ENCODE data around the gene CACNA2D3. TPM values are rescaled to one million over a fixed set of nuclear protein-coding genes. Genes with fewer than 3 reads are reported as not detected.

CACNA2D3 gene
- total RNA-seq, 1 donor from 2014 or later = 35.5 TPM

DNA sequence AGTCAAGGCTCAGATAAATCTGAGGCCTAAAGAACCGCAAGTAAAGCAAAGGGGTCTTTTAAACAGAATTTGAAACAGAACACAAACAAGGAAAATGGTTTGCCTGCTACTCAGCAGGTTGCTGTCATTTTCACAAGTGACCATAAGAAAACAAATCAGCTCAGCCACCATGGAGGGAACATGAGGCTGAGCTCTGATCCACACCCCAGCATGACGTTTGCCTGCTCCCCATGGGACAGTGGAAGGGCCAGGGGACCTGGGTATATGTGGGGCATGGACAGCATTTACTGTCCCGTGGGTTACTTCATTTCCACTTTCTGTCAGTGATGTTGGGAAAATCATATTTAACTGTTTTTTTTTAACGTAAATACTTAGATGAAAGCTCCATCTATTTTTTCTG lies 434.3 kb downstream of the CACNA2D3 start:
- intact Hi-C loops (cut with DNase I) = no loop called here
- DNase-seq (no peak), ATAC-seq (ENCODE audit: poor library complexity) (no peak)

GRCh38 chr3:54557538-54558428 lies 435.4 kb downstream of the CACNA2D3 start:
- DNase-seq (no peak), ATAC-seq (ENCODE audit: poor library complexity) (no peak)
- intact Hi-C loops (cut with DNase I) = no loop called here

- DNase-seq (no peak), ATAC-seq (ENCODE audit: poor library complexity) (no peak)
- intact Hi-C loops (cut with DNase I) = no loop called here
Observed at GRCh38 chr3:54563501-54564200, 441.3 kb downstream of the CACNA2D3 start.

GRCh38 chr3:54564374-54564925 lies 442.1 kb downstream of the CACNA2D3 start:
- DNase-seq (no peak), ATAC-seq (ENCODE audit: poor library complexity) (no peak)
- intact Hi-C loops (cut with DNase I) = no loop called here

DNA sequence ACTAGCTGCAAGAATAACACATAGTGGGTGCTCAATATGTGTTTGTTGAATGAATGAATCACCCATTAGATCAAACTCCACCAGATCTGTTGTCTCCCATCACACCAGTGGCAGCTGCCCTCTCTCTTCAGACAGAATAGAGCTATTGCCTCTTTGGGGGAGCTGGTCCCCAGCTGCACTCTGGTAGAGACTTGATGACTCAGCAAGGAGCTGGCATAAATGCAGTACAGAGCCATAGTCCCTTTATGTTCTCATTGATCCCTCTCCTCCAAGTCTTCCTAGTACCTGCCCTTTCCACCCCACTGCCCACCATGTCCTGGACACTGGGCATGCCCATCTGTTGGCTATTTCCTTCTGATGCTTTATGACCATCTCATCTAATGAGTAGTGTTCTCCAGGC lies 443.6 kb downstream of the CACNA2D3 start:
- no peak for ATAC-seq (ENCODE audit: poor library complexity)
- DNase-seq = no peak
- intact Hi-C loops (cut with DNase I) = no loop called here

- DNase-seq = no peak
- peak; percentile 53 for ATAC-seq (ENCODE audit: poor library complexity)
- intact Hi-C loops (cut with DNase I) = no loop called here
Observed at GRCh38 chr3:54567949-54568348, 445.6 kb downstream of the CACNA2D3 start.

DNA sequence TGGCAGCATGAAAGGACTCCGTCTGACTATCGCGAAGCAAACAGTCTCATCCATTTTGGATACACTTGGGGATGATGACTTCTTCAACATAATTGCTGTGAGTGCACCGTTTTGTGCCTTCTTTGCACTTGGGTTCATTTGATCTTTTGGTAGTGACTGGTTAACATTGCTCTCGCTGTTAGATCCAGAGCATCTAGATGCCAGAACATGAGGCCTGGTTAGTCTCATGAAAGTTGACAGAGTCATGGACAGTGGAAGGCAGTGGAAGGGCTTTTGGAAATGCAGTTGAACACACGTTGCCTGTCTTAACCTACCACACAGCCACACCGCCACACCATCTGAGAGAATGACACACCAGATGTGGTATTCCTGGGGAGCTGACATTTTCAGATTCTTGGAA lies 447.7 kb downstream of the CACNA2D3 start:
- ATAC-seq (ENCODE audit: poor library complexity) = no peak

DNA sequence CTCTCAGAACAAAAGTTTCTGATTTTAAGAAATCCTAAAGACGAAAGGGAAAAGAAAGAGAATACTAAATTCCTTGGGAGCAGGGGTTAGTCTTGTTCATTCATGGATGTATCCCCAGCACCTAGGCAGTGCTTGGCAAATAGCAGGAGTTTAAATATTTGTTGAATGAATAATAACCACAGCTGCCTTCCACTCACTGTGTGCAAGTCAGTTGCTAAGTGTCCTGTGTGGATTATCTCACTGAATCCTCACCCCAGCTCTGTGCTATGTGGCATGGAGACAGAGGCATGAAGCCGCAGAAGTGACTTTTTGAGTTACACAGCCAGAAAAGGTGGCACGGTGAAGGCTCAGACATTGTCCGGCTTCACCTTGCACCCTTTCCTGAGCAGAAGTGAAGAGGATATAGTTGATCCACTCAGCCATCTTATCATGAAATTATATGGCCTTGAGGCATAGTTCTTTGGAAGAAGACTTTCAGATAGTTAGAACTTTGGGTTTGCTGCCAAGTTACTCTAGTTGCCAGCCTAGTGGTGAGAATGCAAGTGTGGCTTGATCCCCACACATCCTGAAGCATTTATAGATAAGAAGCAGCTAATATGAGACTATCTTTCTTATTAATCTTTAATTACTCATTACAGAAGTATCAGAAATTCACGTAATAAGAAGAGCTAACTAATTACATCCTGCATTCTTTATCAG lies 450.0 kb downstream of the CACNA2D3 start:
- DNase-seq = no peak
- no peak for ATAC-seq (ENCODE audit: poor library complexity)
- intact Hi-C loops (cut with DNase I) = no loop called here

More for the DNA sequence above, 447.7 kb downstream of the CACNA2D3 start:
- DNase-seq = no peak
- intact Hi-C loops (cut with DNase I) = no loop called here

DNA sequence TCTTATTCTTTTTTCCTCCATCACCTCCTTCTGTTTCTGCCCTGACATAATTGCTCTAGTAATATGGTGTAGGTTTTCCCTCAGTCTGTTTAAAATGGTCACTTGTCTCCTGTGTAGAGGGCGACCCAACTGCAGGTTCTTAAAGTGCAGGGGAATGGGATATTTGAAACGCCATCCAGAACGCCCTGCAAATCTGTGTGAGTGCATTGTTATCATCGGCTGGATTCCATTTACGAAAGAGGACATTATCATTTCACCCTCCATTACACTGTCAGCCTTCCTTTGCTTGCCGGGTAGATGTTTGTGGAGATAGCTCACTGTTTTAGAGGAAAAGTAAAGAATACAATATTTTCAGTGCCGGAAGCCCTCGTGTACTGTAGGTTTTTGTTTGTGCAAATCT lies 451.5 kb downstream of the CACNA2D3 start:
- intact Hi-C loops (cut with DNase I) = no loop called here
- DNase-seq (no peak), ATAC-seq (ENCODE audit: poor library complexity) (no peak)

- ATAC-seq (ENCODE audit: poor library complexity) (no peak), DNase-seq (no peak)
- intact Hi-C loops (cut with DNase I) = no loop called here
Observed at GRCh38 chr3:54574906-54575617, 452.7 kb downstream of the CACNA2D3 start.

DNA sequence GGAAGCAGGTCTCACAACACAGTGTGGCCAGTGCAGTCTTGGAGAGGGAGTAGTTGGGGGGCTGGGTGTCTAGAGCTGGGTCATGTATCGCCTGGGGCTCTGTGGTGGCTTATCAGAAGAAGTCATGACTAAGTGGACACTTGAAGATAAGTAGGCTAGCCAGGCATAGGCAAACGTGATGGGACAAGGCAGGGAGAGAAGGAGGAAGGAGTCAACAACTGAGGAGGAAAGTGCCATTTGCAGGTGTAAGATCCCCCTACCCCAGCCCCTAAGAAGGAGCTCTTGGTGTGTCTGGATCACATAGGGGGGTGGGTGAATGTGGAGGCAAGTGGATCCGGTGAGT lies 453.2 kb downstream of the CACNA2D3 start:
- intact Hi-C loops (cut with DNase I) = no loop called here
- no peak for DNase-seq
- ATAC-seq (ENCODE audit: poor library complexity) = no peak

DNA sequence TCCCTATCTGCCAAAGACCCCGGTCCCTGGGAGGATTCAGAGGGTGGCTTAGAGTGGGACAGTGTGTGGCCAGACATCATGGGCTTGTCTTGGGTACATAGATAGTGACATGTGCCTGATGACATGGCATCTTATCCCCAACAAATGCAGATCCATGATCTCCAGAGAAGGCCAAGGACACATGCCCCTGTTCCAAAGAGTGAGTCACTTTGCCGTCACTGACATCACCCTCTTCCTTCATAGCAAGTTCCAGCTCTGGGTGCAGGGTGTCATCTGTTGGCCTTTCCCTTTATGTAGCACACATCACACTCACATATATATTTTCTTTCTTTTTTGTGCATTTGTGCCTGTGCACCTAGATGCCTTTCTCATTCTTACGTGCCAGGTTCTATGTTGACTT lies 455.0 kb downstream of the CACNA2D3 start:
- intact Hi-C loops (cut with DNase I) = no loop called here
- ATAC-seq (ENCODE audit: poor library complexity) = no peak
- DNase-seq = no peak

GRCh38 chr3:54578417-54578816 lies 456.1 kb downstream of the CACNA2D3 start:
- intact Hi-C loops (cut with DNase I) = no loop called here

GRCh38 chr3:54580453-54580852 lies 458.1 kb downstream of the CACNA2D3 start:
- DNase-seq (no peak), ATAC-seq (ENCODE audit: poor library complexity) (no peak)
- intact Hi-C loops (cut with DNase I) = no loop called here

More at GRCh38 chr3:54578417-54578816, 456.1 kb downstream of the CACNA2D3 start:
- no peak for ATAC-seq (ENCODE audit: poor library complexity)
- no peak for DNase-seq

- DNase-seq (no peak), ATAC-seq (ENCODE audit: poor library complexity) (no peak)
- intact Hi-C loops (cut with DNase I) = no loop called here
Observed at GRCh38 chr3:54582424-54582823, 460.1 kb downstream of the CACNA2D3 start.

GRCh38 chr3:54591157-54591556 lies 468.8 kb downstream of the CACNA2D3 start:
- DNase-seq (no peak), ATAC-seq (ENCODE audit: poor library complexity) (no peak)
- intact Hi-C loops (cut with DNase I) = no loop called here

DNA sequence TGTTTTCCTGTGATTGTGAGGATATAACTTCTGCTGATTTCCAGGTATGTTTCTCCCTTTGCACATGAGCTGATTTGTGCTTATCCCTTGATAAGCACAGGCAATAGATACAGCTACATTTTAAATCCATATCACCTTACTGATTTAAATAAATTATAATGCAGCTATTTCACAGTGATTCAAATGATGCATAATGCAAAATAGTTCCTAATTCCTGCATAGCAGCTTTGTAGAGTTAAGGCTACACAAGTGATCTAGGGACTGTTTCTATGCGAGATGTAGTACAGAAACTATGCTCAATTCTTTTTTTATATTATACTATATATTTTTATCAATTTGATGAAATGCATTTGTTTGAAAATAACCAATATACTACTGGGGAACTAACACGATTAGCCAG lies 471.3 kb downstream of the CACNA2D3 start:
- intact Hi-C loops (cut with DNase I) = no loop called here
- DNase-seq = no peak

DNA sequence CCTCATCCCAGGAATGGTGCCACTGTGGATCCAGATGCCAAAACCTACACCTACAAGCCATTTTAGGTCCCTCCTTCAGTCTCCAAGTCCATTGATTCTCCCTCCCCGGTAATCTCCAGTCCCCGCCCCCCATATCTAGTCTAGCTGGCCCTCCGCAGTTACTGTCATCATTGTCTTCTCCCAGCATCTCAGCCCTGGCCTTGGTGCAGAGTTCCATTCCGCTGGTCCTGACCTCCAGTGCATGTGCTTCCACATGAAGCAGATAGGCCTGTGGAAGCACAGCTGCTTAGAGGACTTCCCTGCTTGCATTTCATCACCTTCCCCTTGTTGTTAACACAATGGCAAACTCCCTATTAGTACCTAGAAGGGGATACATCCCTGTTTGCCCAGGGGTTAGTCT lies 473.7 kb downstream of the CACNA2D3 start:
- intact Hi-C loops (cut with DNase I) = no loop called here
- ATAC-seq (ENCODE audit: poor library complexity) (no peak), DNase-seq (no peak)

More for the DNA sequence above, 471.3 kb downstream of the CACNA2D3 start:
- no peak for ATAC-seq (ENCODE audit: poor library complexity)

DNA sequence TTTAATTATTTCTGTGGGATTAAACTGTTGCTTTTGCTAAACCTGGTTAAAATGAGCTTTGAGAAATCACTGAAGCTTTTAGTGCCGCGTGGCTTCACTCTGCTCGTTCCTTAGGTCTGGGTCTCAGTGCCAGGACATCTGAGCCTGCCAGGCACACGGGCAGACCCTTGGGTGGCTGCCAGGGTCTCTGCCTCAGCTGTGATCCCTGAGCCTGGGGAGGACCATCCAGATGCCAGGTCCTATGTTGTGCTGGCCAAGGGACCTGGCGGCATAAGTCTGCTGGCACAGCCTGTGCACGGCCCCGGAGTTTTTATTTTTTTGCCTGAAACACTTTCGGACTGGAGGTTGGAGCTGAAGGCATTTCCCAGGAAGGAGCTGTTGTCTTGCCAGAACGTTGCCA lies 477.4 kb downstream of the CACNA2D3 start:
- ATAC-seq (ENCODE audit: poor library complexity) (peak; percentile 92), DNase-seq (peak; percentile 83)
- intact Hi-C loops (cut with DNase I) = no loop called here
